NCI-H345 treated with DMSO at 0.1 percent for 48 hours (cell line): Measurements from ENCODE around the gene CAPS.
"Not testable (repeated sequence)": the region's sequence is repeated elsewhere in the genome, so short reads cannot be mapped to it uniquely, and the experiment has no call there.

Experiments
- DNase-seq: peaks from one replicate; lab custom pipeline; 2025; ENCODE audit not compliant: unreplicated experiment; lab: John Stamatoyannopoulos, UW

CAPS gene

GRCh38 chr19:5913739-5914357 is at the start of gene CAPS:
TSS of gene CAPS (plus strand) at chr19:5914254. CDS start at chr19:5914407, 153 bp downstream.
- DNase-seq: no peak

GRCh38 chr19:5864725-5865486 is 49.1 kb upstream of the CAPS start:
- no peak for DNase-seq

GRCh38 chr19:5865772-5866171 is 48.3 kb upstream of the CAPS start:
- no peak for DNase-seq

- no peak for DNase-seq
Observed at GRCh38 chr19:5867201-5868136, 46.6 kb upstream of the CAPS start.

- DNase-seq: no peak
Observed at GRCh38 chr19:5870986-5871394, 43.1 kb upstream of the CAPS start.

GRCh38 chr19:5873617-5874199 is 40.3 kb upstream of the CAPS start:
- no peak for DNase-seq

GRCh38 chr19:5874496-5874895 is 39.6 kb upstream of the CAPS start:
- DNase-seq: not testable (repeated sequence)

GRCh38 chr19:5877427-5877826 is 36.6 kb upstream of the CAPS start:
- no peak for DNase-seq

- no peak for DNase-seq
Observed at GRCh38 chr19:5877882-5878281, 36.2 kb upstream of the CAPS start.

GRCh38 chr19:5880196-5880595 is 33.9 kb upstream of the CAPS start:
- DNase-seq: no peak

- DNase-seq: no peak
Observed at GRCh38 chr19:5880604-5881078, 33.4 kb upstream of the CAPS start.

GRCh38 chr19:5881543-5882299 is 32.3 kb upstream of the CAPS start:
- DNase-seq: no peak

- DNase-seq: no peak
Observed at GRCh38 chr19:5882421-5882968, 31.6 kb upstream of the CAPS start.

- DNase-seq: not testable (repeated sequence)
Observed at GRCh38 chr19:5883157-5883873, 30.7 kb upstream of the CAPS start.

GRCh38 chr19:5884065-5884811 is 29.8 kb upstream of the CAPS start:
- not testable (repeated sequence) for DNase-seq

- no peak for DNase-seq
Observed at GRCh38 chr19:5889288-5889971, 24.6 kb upstream of the CAPS start.

- no peak for DNase-seq
Observed at GRCh38 chr19:5890099-5890498, 24.0 kb upstream of the CAPS start.

- no peak for DNase-seq
Observed at GRCh38 chr19:5891572-5891937, 22.5 kb upstream of the CAPS start.
